ENCODE measurements around the gene TCERG1L. TPM values are rescaled to one million over a fixed set of nuclear protein-coding genes. Genes with fewer than 3 reads are reported as not detected.
"Not testable (repeated sequence)": the region's sequence is repeated elsewhere in the genome, so short reads cannot be mapped to it uniquely, and the experiment has no call there.

Gene TCERG1L
- total RNA-seq, 1 donor from 2014 or later: not detected

GRCh38 chr10:131180740-131181415 lies 130.6 kb downstream of the TCERG1L start:
- ATAC-seq (ENCODE audit: poor library complexity): no peak
- intact Hi-C loops (cut with DNase I): no loop called here

GRCh38 chr10:131180086-131180485 lies 131.4 kb downstream of the TCERG1L start:
- DNase-seq (no peak), ATAC-seq (ENCODE audit: poor library complexity) (no peak)
- intact Hi-C loops (cut with DNase I): no loop called here

More at GRCh38 chr10:131180740-131181415, 130.6 kb downstream of the TCERG1L start:
- no peak for DNase-seq

DNA sequence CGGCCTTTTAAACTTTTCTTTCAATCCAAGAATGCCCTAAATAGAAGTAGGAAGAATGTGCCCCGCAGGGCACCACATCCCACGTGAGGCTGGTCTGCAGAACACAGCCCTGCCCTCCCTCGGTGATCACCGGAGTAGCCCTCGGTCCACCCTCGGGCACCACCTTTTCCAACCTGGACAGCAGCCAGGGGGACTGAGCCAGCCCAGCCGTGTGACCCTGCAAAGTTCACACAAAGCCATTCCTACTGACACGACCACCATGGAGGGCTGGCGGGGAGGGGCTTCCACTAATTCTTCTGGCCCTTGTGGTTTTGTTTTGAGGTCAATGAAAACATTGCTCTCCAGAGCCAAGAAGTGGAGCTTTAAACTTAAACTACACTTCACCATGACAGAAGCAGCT lies 132.2 kb downstream of the TCERG1L start:
- DNase-seq (no peak), ATAC-seq (ENCODE audit: poor library complexity) (no peak)
- intact Hi-C loops (cut with DNase I): no loop called here

- intact Hi-C loops (cut with DNase I): no loop called here
- ATAC-seq (ENCODE audit: poor library complexity) (no peak), DNase-seq (no peak)
These were observed 132.8 kb downstream of the TCERG1L start for GRCh38 chr10:131178521-131179331.

DNA sequence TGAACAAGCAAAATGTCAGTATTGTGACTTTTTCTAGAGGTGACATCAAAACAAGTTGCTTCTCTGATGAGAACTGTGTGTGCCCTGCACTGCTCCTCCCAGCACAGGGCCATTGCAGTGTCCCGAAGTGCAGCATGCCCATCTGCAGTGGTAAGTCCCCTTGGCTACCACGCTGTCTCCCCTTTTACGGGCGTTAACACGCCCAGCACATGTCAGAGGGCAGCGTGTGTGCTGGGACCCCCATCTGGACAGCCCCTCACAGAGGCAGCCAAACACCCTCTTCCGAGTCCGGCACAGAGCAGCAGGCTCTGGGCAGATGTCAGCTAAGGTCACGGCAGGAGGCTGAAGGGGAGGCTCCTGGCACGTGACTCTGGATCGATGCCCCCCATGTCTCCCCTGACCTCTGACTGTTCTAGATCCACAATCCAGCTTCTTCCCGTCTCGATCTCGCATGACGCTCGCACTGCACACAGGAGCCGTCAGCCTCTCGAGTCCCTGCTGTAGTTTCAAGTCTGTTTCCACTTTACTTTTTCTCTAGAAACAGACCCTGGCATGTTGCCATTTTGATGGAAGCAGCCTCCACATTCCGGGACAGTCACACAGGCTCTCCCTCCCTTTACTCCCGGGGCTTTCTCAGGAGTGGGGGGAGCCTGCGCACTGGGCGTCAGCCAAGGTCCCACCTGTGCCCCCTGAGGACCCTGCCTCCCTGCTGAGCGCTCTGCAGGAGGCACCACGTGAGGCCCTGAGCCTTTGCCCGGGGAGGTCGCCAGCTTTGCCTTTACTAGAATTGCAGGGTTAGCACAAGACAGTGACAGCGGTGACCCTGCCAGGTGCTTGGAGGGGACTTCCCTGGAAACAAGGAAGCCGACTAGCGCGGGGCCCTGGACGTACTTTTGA lies 133.8 kb downstream of the TCERG1L start:
- ATAC-seq (ENCODE audit: poor library complexity) (no peak), DNase-seq (no peak)
- intact Hi-C loops (cut with DNase I): no loop called here

DNA sequence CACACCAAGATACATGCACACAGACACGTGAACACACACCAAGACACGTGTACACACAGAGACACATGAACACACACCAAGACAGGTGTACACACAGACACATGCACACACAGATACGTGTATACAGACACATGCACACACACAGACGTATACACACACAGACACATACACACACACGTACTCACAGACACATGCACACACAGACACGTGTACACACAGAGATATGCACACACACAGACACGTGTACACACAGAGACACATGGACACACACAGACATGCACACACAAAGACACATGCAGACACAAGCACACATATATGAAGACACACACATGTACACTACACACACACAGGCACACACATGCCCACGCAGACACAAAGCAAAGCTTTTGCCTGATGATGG lies 134.6 kb downstream of the TCERG1L start:
- intact Hi-C loops (cut with DNase I): no loop called here
- ATAC-seq (ENCODE audit: poor library complexity) (no peak), DNase-seq (no peak)

DNA sequence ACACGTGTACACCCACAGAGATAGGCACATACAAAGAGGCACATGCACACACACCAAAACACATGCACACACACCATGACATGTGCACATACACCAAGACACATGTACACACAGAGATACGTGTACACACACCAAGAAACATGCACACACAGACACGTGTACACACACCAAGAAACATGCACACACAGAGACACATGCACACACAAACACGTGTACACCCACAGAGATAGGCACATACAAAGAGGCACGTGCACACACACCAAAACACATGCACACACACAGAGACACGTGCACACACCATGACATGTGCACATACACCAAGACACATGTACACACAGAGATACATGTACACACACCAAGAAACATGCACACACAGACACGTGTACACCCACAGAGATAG lies 135.2 kb downstream of the TCERG1L start:
- ATAC-seq (ENCODE audit: poor library complexity); intact Hi-C loops (cut with DNase I); DNase-seq: not testable (repeated sequence)

DNA sequence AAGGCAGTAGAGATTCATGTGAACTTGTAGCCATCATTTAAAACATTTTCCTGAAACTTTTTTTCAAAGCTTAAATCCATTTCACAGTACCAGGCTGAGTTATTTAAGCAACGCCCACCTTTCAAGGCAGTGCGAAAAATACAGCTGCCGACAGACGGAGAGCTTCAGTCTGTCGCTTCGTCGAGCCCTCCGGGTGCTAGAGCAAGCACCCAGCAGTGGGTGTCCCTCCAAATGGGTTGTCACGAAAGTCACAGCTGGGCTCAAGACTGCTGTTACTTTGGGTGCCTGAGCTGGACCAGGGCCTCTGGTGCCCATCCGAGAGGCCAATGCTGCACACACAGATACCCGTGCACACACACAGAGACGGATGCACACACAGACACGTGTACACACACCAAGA lies 135.6 kb downstream of the TCERG1L start:
- no peak for ATAC-seq (ENCODE audit: poor library complexity)
- DNase-seq: no peak
- intact Hi-C loops (cut with DNase I): no loop called here

DNA sequence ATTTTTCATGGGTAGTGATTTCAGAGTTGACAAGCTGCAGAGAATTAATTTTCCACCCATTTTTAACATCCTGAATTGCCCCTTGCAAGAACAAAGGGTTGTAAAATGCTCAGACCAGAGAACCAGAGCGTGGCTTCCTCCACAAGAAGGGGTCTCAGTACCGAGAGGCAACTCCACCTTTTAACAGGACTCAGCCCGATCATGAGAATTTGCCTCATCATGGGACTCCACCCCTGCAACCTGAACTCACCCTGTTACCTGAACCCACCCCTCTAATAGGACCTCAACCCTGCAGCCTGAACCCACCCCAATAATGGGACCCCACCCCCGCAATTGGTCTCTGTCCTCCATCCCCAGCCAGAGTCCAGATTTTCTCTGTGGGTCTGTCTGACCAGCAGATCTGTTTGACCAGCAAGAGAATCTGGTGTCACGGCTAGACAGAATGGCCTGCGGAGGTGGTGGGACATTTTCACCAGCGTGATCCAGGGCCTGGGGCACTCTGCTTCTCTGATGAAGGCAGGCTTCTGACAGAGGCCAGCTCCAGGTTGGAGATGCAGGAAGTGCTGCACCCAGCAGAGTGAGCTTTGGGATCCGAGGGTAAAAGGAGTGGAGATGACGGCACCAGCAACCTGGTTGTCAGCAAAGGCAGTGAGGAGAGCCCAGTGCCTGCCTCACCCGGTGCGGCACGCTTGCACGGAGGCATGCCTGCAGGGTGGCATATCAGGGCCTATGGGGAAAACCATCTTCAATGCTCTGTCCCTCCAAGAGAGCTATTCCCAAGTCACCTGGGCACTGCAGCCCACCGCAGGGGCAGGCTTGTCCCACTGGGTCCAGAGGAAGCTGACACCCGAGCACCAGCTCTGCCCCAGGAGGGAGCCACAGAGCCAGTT lies 136.6 kb downstream of the TCERG1L start:
- ATAC-seq (ENCODE audit: poor library complexity): no peak
- no peak for DNase-seq
- intact Hi-C loops (cut with DNase I): no loop called here

DNA sequence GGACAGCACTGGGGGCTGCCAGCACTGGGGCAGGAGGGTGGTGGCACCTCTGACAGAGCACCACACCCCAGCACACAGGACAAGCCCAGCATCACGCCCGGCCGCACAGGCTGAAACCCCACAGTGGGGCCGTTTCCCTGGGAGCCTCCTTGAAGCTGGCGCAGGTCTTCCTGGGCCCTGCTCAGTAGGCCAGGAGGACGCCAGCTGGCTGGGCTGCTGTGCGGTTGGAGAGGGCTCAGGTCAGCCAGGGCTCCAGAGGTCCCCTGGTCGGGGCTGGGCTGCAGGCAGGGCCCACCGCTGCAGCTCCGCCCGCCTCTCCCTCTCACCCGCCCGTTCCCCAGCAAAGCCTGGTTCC lies 137.3 kb downstream of the TCERG1L start:
- no peak for ATAC-seq (ENCODE audit: poor library complexity)
- no peak for DNase-seq
- intact Hi-C loops (cut with DNase I): no loop called here

DNA sequence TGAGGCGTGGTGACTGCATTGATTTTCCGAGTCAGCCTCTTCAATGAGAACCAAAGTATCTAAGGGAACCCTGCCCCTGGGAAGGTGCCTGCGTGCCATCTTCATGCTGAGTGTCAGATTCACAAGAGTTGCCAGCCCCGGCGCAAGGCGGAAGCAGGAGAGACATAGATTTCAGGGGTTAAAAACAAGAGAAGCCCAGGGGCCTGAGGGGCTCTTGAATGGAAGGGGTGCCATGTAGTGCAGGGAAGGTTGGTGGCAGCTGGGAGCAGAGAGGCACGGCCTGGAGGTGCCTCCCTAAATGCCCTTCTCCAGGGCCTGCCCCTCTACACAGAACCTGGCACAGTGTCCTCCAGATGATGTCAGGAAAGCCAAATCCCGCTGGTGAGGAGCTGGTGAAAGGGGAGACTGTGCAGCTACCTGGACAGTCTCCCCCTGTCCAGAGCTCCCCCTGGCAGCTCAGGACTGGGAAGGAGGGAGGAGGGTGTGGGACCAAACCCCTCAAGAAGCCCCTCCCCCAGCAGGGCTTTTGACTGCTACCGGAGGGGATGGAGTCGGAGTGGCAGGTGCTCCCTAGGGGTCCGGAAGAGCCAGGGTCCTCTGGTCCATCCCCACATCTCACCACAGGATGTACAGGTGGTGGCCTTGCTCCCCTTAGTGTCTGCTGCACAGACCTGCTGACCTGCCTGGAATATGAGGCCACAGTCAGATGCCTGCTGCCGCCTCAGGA lies 137.9 kb downstream of the TCERG1L start:
- ATAC-seq (ENCODE audit: poor library complexity) (no peak), DNase-seq (no peak)
- intact Hi-C loops (cut with DNase I): no loop called here

GRCh38 chr10:131172433-131172832 lies 139.1 kb downstream of the TCERG1L start:
- ATAC-seq (ENCODE audit: poor library complexity): no peak
- intact Hi-C loops (cut with DNase I): no loop called here
- no peak for DNase-seq

- ATAC-seq (ENCODE audit: poor library complexity): no peak
- DNase-seq: no peak
- intact Hi-C loops (cut with DNase I): no loop called here
These were observed 142.4 kb downstream of the TCERG1L start for GRCh38 chr10:131169146-131169545.

DNA sequence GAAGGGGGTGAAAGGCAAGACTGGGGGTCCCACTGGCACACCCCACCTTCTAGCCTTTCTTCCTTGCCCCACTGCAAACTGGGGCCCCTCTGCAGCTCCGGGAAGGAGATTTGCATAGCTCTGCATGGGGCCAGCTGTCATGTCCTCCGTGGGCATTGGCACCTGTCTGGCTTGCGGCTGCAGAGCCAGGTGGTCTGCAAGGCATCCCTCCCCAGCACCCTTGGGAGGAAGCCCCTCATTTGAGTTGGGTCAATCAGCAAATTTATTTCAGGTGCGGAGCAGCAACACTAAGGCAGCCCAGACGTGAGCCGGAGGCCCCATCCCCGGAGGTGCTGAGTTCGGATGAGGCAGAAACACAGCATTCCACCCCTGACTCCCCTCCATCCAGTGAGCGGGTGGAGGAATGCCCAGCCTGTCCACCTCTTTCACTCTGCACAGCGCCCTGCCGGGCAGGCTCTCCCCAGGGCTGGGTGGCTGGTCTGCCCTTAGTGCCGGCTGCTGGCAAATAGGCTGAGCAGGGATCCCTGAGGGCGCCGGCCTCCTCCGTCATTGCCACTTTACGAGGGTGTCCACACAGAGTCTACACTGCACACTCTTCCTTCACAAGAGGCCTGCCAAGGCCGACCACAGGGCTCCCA lies 143.2 kb downstream of the TCERG1L start:
- DNase-seq (no peak), ATAC-seq (ENCODE audit: poor library complexity) (no peak)
- intact Hi-C loops (cut with DNase I): no loop called here

- DNase-seq (no peak), ATAC-seq (ENCODE audit: poor library complexity) (no peak)
- intact Hi-C loops (cut with DNase I): no loop called here
These were observed 144.3 kb downstream of the TCERG1L start for GRCh38 chr10:131167036-131167860.

DNA sequence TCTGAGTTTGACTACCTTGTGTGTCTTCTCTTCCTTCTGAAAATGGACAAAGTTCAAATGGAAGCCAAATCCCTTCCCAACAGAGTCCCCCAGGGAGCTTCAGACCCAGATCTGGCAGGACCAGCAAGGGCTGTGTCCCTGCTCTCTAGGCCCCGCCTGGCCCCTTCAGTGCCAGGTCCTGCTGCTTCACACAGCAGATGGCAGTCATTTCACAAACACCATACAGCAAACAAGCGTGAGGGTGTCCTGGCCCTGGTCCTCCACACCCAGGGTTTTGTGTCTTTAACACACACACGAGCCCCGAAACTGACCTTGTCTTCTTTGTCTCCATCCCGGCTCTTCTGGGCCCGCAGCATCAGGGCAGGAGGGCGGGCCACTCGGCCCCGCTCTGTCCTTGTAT lies 145.0 kb downstream of the TCERG1L start:
- no peak for DNase-seq
- intact Hi-C loops (cut with DNase I): no loop called here
- ATAC-seq (ENCODE audit: poor library complexity): no peak

DNA sequence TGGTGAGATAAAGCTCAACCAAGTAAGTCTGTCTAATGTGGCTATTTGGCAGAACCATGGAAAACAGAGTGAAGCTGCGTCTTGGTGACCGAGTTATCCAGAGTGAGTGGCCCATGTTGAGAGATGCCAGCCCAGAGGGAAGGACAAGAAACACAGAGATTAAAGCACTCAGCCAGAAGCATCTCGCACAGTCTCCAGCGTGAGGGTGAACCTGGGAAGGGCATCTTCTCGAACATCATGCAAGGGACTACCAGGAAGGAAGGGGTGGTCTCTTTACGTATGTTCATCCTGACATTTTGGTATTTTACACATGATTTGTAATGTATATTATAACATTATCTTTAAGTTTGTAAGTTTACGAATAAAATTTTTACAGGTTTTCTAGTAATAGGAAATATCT lies 146.4 kb downstream of the TCERG1L start:
- DNase-seq (no peak), ATAC-seq (ENCODE audit: poor library complexity) (no peak)
- intact Hi-C loops (cut with DNase I): no loop called here

All from Right ventricle myocardium superior (tissue), 1 donor.